H9 (cell line): ENCODE measurements around the gene BASP1. TPM values are rescaled to one million over a fixed set of nuclear protein-coding genes. Genes with fewer than 3 reads are reported as not detected.

Experiments
- DNase-seq: peaks from one replicate; pipeline ENCODE4 v3.0.0-alpha.2; 2017
- H2AFZ ChIP-seq: one replicate; pipeline ENCODE4 v1.6.1; 2013; ENCODE audit warnings: mild to moderate bottlenecking, low read length, control low read depth, moderate library complexity
- H2AK5ac ChIP-seq: 2 replicates; pipeline ENCODE4 v1.6.1; 2013; ENCODE audit warnings: low read length, control low read depth, mixed read lengths; ENCODE audit not compliant: insufficient read length
- H2BK120ac ChIP-seq: one replicate; pipeline ENCODE4 v1.6.1; 2013; ENCODE audit warnings: low read depth, mild to moderate bottlenecking, low read length, control low read depth, inconsistent platforms; ENCODE audit not compliant: poor library complexity, severe bottlenecking
- H2BK12ac ChIP-seq: 2 replicates; pipeline ENCODE4 v1.6.1; 2013; ENCODE audit warnings: low read length, control low read depth, mixed read lengths, low read depth; ENCODE audit not compliant: insufficient read length
- H2BK15ac ChIP-seq: 2 replicates; pipeline ENCODE4 v1.6.1; 2013; ENCODE audit warnings: low read depth, low read length, control low read depth
- H2BK20ac ChIP-seq: one replicate; pipeline ENCODE4 v1.6.1; 2013; ENCODE audit warnings: low read depth, mild to moderate bottlenecking, low read length, control low read depth, inconsistent platforms; ENCODE audit not compliant: poor library complexity, severe bottlenecking
- H2BK5ac ChIP-seq: 2 replicates; pipeline ENCODE4 v1.6.1; 2013; ENCODE audit warnings: low read length, control low read depth, mixed read lengths; ENCODE audit not compliant: insufficient read length
- H3K14ac ChIP-seq: 2 replicates; pipeline ENCODE4 v1.6.1; 2013; ENCODE audit warnings: low read length, control low read depth; ENCODE audit not compliant: insufficient read depth
- H3K18ac ChIP-seq: 2 replicates; pipeline ENCODE4 v1.6.1; 2013; ENCODE audit warnings: low read depth, mild to moderate bottlenecking, mixed read lengths, low read length, control low read depth; ENCODE audit not compliant: insufficient read length
- H3K23ac ChIP-seq: 2 replicates; pipeline ENCODE4 v1.6.1; 2013; ENCODE audit warnings: low read length, control low read depth, mixed read lengths, low read depth; ENCODE audit not compliant: insufficient read length
- H3K23me2 ChIP-seq: 2 replicates; pipeline ENCODE4 v1.6.1; 2013; ENCODE audit warnings: low read depth, mild to moderate bottlenecking, mixed read lengths, low read length, control low read depth; ENCODE audit not compliant: insufficient read length, poor library complexity, severe bottlenecking
- H3K27ac ChIP-seq: 2 replicates; pipeline ENCODE4 v1.5.1; 2013; ENCODE audit warnings: low read length, control low read depth, mixed read lengths, low read depth; ENCODE audit not compliant: insufficient read length
- H3K27me3 ChIP-seq: 2 replicates; pipeline ENCODE4 v1.6.1; 2013; ENCODE audit warnings: low read length, control low read depth, inconsistent platforms; ENCODE audit not compliant: insufficient read depth
- H3K4ac ChIP-seq: 2 replicates; pipeline ENCODE4 v1.6.1; 2013; ENCODE audit warnings: low read depth, mild to moderate bottlenecking, control low read depth, inconsistent platforms, low read length, moderate library complexity
- H3K4me1 ChIP-seq: 2 replicates; pipeline ENCODE4 v1.6.1; 2013; ENCODE audit warnings: low read length, control low read depth, inconsistent platforms; ENCODE audit not compliant: insufficient read depth
- H3K4me2 ChIP-seq: 2 replicates; pipeline ENCODE4 v1.6.1; 2013; ENCODE audit warnings: low read length, control low read depth, mixed read lengths; ENCODE audit not compliant: insufficient read length, insufficient read depth
- H3K56ac ChIP-seq: 2 replicates; pipeline ENCODE4 v1.6.1; 2013; ENCODE audit warnings: low read depth, mild to moderate bottlenecking, mixed read lengths, low read length, control low read depth; ENCODE audit not compliant: insufficient read length
- H3K79me1 ChIP-seq: 2 replicates; pipeline ENCODE4 v1.6.1; 2013; ENCODE audit warnings: low read depth, mild to moderate bottlenecking, moderate library complexity, low read length, control low read depth, inconsistent platforms; ENCODE audit not compliant: insufficient read depth, poor library complexity, severe bottlenecking
- H3K79me2 ChIP-seq: 2 replicates; pipeline ENCODE4 v1.6.1; 2013; ENCODE audit warnings: low read length, control low read depth, inconsistent platforms; ENCODE audit not compliant: insufficient read depth
- H3K9ac ChIP-seq: 2 replicates; pipeline ENCODE4 v1.6.1; 2013; ENCODE audit warnings: low read length, control low read depth, mixed read lengths; ENCODE audit not compliant: insufficient read length; ENCODE audit errors: extremely low read depth
- H3K9me3 ChIP-seq: one replicate; pipeline ENCODE4 v1.6.1; 2013; ENCODE audit warnings: low read depth, low read length, inconsistent platforms; ENCODE audit not compliant: control insufficient read depth
- H3T11ph ChIP-seq: one replicate; pipeline ENCODE4 v1.6.1; 2013; ENCODE audit warnings: mild to moderate bottlenecking, low read length, control low read depth, inconsistent platforms
- H4K20me1 ChIP-seq: one replicate; pipeline ENCODE4 v1.6.1; 2013; ENCODE audit not compliant: control insufficient read depth, insufficient read length, insufficient read depth
- H4K5ac ChIP-seq: 2 replicates; pipeline ENCODE4 v1.6.1; 2013; ENCODE audit warnings: low read depth, mild to moderate bottlenecking, mixed read lengths, low read length, control low read depth; ENCODE audit not compliant: insufficient read length
- H4K8ac ChIP-seq: replicated peaks from 2 replicates; pipeline ENCODE4 v1.6.1; 2013; ENCODE audit warnings: low read length, control low read depth, mixed read lengths, low read depth; ENCODE audit not compliant: insufficient read length
- H4K91ac ChIP-seq: 2 replicates; pipeline ENCODE4 v1.6.1; 2013; ENCODE audit warnings: low read depth, mild to moderate bottlenecking, moderate library complexity, mixed read lengths, low read length, control low read depth; ENCODE audit not compliant: insufficient read length
- H3K27ac Mint-ChIP-seq, 3 experiments: 2 replicates in 2 of 3; 3 replicates in 1 of 3; pipeline ENCODE4 v1.8.0; 2020 to 2021; ENCODE audit warnings: mixed read lengths in 3 of 3, mild to moderate bottlenecking in 1 of 3, moderate library complexity in 1 of 3
- H3K27me3 Mint-ChIP-seq: 2 replicates; pipeline ENCODE4 v1.8.0; 2021; ENCODE audit warnings: low read depth, mild to moderate bottlenecking, moderate library complexity, mixed read lengths
- H3K36me3 Mint-ChIP-seq, 3 experiments: 2 replicates in 2 of 3; 3 replicates in 1 of 3; pipeline ENCODE4 v1.8.0; 2020 to 2021; ENCODE audit warnings: low read depth in 3 of 3, mixed read lengths in 3 of 3; ENCODE audit not compliant: insufficient read depth in 1 of 3
- H3K4me1 Mint-ChIP-seq, 2 experiments: 2 replicates each; pipeline ENCODE4 v1.8.0; 2020; ENCODE audit warnings: mixed read lengths in 2 of 2
- H3K4me3 Mint-ChIP-seq, 2 experiments: 2 replicates in 1 of 2; 3 replicates in 1 of 2; pipeline ENCODE4 v1.8.0; 2020 to 2021; ENCODE audit warnings: mild to moderate bottlenecking in 2 of 2, mixed read lengths in 2 of 2, moderate library complexity in 1 of 2
- H3K9me3 Mint-ChIP-seq, 2 experiments: 2 replicates in 1 of 2; 3 replicates in 1 of 2; pipeline ENCODE4 v1.8.0; 2020; ENCODE audit warnings: mild to moderate bottlenecking in 2 of 2, mixed read lengths in 2 of 2, moderate library complexity in 1 of 2
- WGBS: extraction: QIAGEN DNeasy Blood & Tissue Kit; methylation state at CpG from one replicate; pipeline ENCODE4 v1.1.7; 2013; ENCODE audit warnings: missing lambda C conversion rate, low lambda C conversion rate, mixed read lengths; ENCODE audit not compliant: insufficient read length; ENCODE audit errors: extremely low coverage; 5-methylcytosine and 5-hydroxymethylcytosine counted together
- total RNA-seq: library from RNA; stranded (reverse); gene quantifications from 2 replicates; pipeline ENCODE4 v1.2.1, GENCODE V29; 2021
- TF ChIP-seq, protein P1 (sequence below): fragments of 200-600 bp; sonication (generic); conservative IDR thresholded peaks from 3 replicates; pipeline ENCODE4 v1.8.0; 2021; ENCODE audit warnings: antibody characterized with exemption, mild to moderate bottlenecking

The BASP1 gene
- total RNA-seq, 1 experiment from 2014 or later, result 180 TPM

DNA sequence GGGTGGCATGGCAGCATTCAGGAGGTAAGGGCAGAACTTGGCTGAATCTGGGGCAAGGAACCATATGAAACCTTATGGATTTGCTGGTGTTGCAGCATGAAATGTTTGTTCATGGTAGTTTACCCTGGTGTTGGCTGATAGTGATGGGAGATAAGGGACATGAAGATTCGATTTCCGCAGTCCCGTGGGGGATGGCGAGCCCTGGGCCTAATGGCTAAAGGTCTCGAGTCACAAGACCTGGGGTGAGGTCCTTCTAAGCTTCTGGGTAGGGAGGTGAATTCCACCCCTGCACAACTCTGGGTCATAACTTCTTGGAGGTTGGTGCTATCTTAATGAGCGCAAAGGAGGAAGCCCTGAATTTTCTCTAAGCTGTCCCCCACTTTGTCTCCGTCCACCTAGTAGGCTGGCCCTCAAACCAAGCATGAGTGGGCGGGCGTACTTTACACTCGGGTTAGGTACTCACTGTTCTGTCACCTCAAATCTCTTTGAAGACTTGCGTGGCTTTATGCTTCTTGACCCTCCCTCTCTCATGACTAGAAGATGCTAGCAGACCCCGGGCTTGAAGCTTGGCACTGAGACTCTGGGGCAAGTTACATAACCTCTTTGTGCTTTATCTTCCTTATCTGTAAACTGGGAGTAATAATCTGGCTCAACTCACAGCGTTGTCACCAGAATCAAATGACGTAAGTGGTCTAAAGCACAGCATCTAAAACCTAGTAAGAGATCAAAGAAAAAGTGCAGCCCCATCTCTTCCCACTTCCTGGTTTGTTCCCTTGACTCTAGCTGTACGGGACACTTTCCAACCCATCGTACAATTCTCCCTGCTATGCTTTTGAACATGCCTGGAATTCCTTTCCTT is 72.5 kb downstream of the BASP1 start:
- no peak overlapping the region for H2BK20ac ChIP-seq
- H2BK5ac ChIP-seq, result no peak overlapping the region
- H2BK15ac ChIP-seq, result no peak overlapping the region
- no peak overlapping the region for H3K4me3 Mint-ChIP-seq
- H3K36me3 Mint-ChIP-seq, result peaks cover 2 to 18% (median 11%) of the 10 kb centered on the region in 3 experiments; a peak in 6 of 7 replicates
- H3K56ac ChIP-seq, result no peak overlapping the region
- H2AFZ ChIP-seq, result no peak overlapping the region
- H3K27ac ChIP-seq, result no peak overlapping the region
- no CpG with 5 or more reads among the region's 16 CpGs for WGBS
- no peak overlapping the region for H3K18ac ChIP-seq
- no peak overlapping the region; a peak in 1 of 7 replicates for H3K27ac Mint-ChIP-seq
- no peak overlapping the region for H3K14ac ChIP-seq
- no peak overlapping the region for H3T11ph ChIP-seq
- no peaks in the 10 kb centered on the region for H3K23me2 ChIP-seq
- no peaks in the 10 kb centered on the region for H3K9me3 ChIP-seq
- no peaks in the 10 kb centered on the region for H4K20me1 ChIP-seq
- H3K4me2 ChIP-seq, result no peak overlapping the region
- no peak overlapping the region for H4K91ac ChIP-seq
- peaks cover 15 to 17% of the 10 kb centered on the region in 2 experiments for H3K9me3 Mint-ChIP-seq
- H3K4me1 ChIP-seq, result no peaks in the 10 kb centered on the region; the same call in 1 of the 2 replicates
- H3K4me1 Mint-ChIP-seq, result peaks cover 0 to 4% of the 10 kb centered on the region in 2 experiments; a peak in 2 of 4 replicates
- DNase-seq, result no peak
- no peaks in the 10 kb centered on the region for H3K79me1 ChIP-seq
- H4K5ac ChIP-seq, result no peak overlapping the region
- H3K23ac ChIP-seq, result no peak overlapping the region
- no peaks in the 10 kb centered on the region for H3K27me3 ChIP-seq
- TF ChIP-seq, protein P1, sequence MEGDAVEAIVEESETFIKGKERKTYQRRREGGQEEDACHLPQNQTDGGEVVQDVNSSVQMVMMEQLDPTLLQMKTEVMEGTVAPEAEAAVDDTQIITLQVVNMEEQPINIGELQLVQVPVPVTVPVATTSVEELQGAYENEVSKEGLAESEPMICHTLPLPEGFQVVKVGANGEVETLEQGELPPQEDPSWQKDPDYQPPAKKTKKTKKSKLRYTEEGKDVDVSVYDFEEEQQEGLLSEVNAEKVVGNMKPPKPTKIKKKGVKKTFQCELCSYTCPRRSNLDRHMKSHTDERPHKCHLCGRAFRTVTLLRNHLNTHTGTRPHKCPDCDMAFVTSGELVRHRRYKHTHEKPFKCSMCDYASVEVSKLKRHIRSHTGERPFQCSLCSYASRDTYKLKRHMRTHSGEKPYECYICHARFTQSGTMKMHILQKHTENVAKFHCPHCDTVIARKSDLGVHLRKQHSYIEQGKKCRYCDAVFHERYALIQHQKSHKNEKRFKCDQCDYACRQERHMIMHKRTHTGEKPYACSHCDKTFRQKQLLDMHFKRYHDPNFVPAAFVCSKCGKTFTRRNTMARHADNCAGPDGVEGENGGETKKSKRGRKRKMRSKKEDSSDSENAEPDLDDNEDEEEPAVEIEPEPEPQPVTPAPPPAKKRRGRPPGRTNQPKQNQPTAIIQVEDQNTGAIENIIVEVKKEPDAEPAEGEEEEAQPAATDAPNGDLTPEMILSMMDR, result no peak
- H2BK120ac ChIP-seq, result no peak overlapping the region
- H3K9ac ChIP-seq, result no peak overlapping the region
- no peak overlapping the region for H2BK12ac ChIP-seq
- H3K4ac ChIP-seq, result no peak overlapping the region
- H3K27me3 Mint-ChIP-seq, result peaks cover 2% of the 10 kb centered on the region; the same call in 1 of the 2 replicates
- no peaks in the 10 kb centered on the region for H3K79me2 ChIP-seq
- no peak overlapping the region for H4K8ac ChIP-seq
- H2AK5ac ChIP-seq, result no peak overlapping the region
